Measurements from ENCODE around the gene DHX29.
A peak's percentile ranks its signal among the peaks of the same experiment; 100 is the strongest.

DHX29 gene

GRCh38 chr5:55250064-55250463, 57.4 kb downstream of the DHX29 start:
- TF ChIP-seq EGR1 (IDR thresholded peaks at IDR 0.05) (no peak), YY1 (IDR thresholded peaks at IDR 0.05; ENCODE audit: low read depth) (no peak), FOXM1 (IDR thresholded peaks at IDR 0.05; ENCODE audit: borderline replicate concordance, low read depth) (no peak), EP300 (IDR thresholded peaks at IDR 0.05; ENCODE audit: borderline replicate concordance) (no peak), TCF12 (IDR thresholded peaks at IDR 0.05; ENCODE audit: low read depth) (no peak), TEAD4 (IDR thresholded peaks at IDR 0.05) (no peak), RAD21 (IDR thresholded peaks at IDR 0.05; ENCODE audit: low read depth) (no peak), USF1 (IDR thresholded peaks at IDR 0.05) (no peak), MAX (IDR thresholded peaks at IDR 0.05) (no peak), NFIC (IDR thresholded peaks at IDR 0.05) (no peak)

- TF ChIP-seq YY1 (IDR thresholded peaks at IDR 0.05; ENCODE audit: low read depth) (no peak), EGR1 (IDR thresholded peaks at IDR 0.05) (no peak), ZBTB7A (IDR thresholded peaks at IDR 0.05; ENCODE audit: low read depth) (no peak), TEAD4 (IDR thresholded peaks at IDR 0.05) (no peak), NFIC (IDR thresholded peaks at IDR 0.05) (peak; percentile 25; the same call in 1 of the 2 replicates), RAD21 (IDR thresholded peaks at IDR 0.05; ENCODE audit: low read depth) (no peak)
These were observed 65.7 kb downstream of the DHX29 start for GRCh38 chr5:55241746-55242145.

- TF ChIP-seq ZBTB7A (IDR thresholded peaks at IDR 0.05; ENCODE audit: low read depth) (no peak), CREB1 (IDR thresholded peaks at IDR 0.05; ENCODE audit: low read depth) (no peak), TEAD4 (IDR thresholded peaks at IDR 0.05) (no peak), YY1 (IDR thresholded peaks at IDR 0.05; ENCODE audit: low read depth) (no peak), EGR1 (IDR thresholded peaks at IDR 0.05) (no peak), TAF1 (IDR thresholded peaks at IDR 0.05; ENCODE audit: low read depth) (no peak), NFIC (IDR thresholded peaks at IDR 0.05) (no peak), USF1 (IDR thresholded peaks at IDR 0.05) (no peak), MAX (IDR thresholded peaks at IDR 0.05) (no peak), RAD21 (IDR thresholded peaks at IDR 0.05; ENCODE audit: low read depth) (no peak), FOXM1 (IDR thresholded peaks at IDR 0.05; ENCODE audit: borderline replicate concordance, low read depth) (no peak)
These were observed 70.7 kb downstream of the DHX29 start for GRCh38 chr5:55236800-55237199.

GRCh38 chr5:55234121-55234700, 73.3 kb downstream of the DHX29 start:
- TF ChIP-seq TCF12 (IDR thresholded peaks at IDR 0.05; ENCODE audit: low read depth) (0 out of 2 replicates have a peak, but pooled peaks have one; percentile 8), NFIC (IDR thresholded peaks at IDR 0.05) (no peak; the same call in 1 of the 2 replicates), MAX (IDR thresholded peaks at IDR 0.05) (0 out of 2 replicates have a peak, but pooled peaks have one; percentile 22)

GRCh38 chr5:55232985-55233928, 74.2 kb downstream of the DHX29 start, which contains the start of gene CCNO:
Gene CCNO, minus strand, starts transcription at chr5:55233608. Its CDS starts 85 bp downstream, at chr5:55233523.
- 0 out of 2 replicates have a peak, but pooled peaks have one; percentile 12 for TF ChIP-seq CREB1 (IDR thresholded peaks at IDR 0.05; ENCODE audit: low read depth)
- peak; percentile 72 for TF ChIP-seq MAX (IDR thresholded peaks at IDR 0.05)
- peak; percentile 33; the same call in 1 of the 2 replicates for TF ChIP-seq EP300 (IDR thresholded peaks at IDR 0.05; ENCODE audit: borderline replicate concordance)
- no peak for TF ChIP-seq REST (IDR thresholded peaks at IDR 0.05; ENCODE audit: low read depth)
- no peak for TF ChIP-seq USF1 (IDR thresholded peaks at IDR 0.05)
- peak; percentile 37 for TF ChIP-seq TAF1 (IDR thresholded peaks at IDR 0.05; ENCODE audit: low read depth)
- peak; percentile 61 for TF ChIP-seq EGR1 (IDR thresholded peaks at IDR 0.05)

- TF ChIP-seq EGR1 (IDR thresholded peaks at IDR 0.05) (peak; percentile 87), YY1 (IDR thresholded peaks at IDR 0.05; ENCODE audit: low read depth) (no peak; the same call in 1 of the 2 replicates)
These were observed 75.1 kb downstream of the DHX29 start for GRCh38 chr5:55232271-55232984.

All from Ishikawa (cell line).